CMK (cell line): ENCODE measurements around the gene FAM209B.
"Not testable (repeated sequence)": the region's sequence is repeated elsewhere in the genome, so short reads cannot be mapped to it uniquely, and the experiment has no call there.

Experiments
- DNase-seq: peaks from one replicate; pipeline ENCODE4 v3.0.0-alpha.2; 2010; ENCODE audit warnings: low read depth

The FAM209B gene, protein sequence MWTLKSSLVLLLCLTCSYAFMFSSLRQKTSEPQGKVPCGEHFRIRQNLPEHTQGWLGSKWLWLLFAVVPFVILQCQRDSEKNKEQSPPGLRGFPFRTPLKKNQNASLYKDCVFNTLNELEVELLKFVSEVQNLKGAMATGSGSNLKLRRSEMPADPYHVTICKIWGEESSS

GRCh38 chr20:56532946-56533345 lies at the start of gene FAM209B:
TSS of gene FAM209B (plus strand) at chr20:56533246. CDS start at chr20:56533342, 96 bp downstream.
- DNase-seq = not testable (repeated sequence)

DNA sequence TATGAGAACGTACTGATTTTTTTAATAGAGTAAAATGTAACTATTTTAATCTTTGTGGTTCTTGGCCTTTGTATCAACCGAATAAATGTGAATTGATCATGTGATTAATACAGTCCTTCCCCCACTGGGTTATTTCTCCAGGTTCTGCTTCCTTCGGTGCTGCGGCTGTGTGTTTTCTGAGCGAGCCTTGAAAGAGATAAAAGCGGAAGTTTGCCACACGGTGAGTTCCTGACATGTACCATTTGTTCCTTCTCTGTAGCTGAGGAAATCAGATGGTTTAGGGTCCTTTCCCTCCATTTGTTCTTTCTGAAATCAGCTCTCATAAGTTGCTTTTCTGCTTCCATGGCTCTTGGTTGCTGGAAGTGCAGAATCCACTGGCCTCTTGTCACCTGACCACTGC lies 49.1 kb upstream of the FAM209B start:
- no peak for DNase-seq

DNA sequence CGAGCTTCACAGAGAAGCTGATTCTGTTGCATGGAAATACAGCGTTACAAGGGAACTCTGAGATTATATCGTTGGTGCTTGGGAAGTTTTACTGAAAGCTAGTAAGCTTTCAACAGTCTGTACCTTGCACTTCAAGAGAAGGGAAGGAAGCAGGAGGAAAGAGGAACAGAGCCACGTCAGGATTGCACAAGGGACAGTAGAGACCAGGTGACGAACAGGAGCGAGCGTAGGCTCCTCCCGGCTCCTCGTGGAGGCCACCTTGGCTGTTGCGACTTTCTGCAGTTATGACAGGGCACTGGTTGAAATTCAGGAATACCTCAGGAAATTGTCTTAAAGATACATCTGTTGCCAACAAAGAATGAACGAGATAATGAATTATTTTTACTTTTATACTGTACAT lies 45.8 kb upstream of the FAM209B start:
- DNase-seq = no peak

GRCh38 chr20:56488566-56488965 lies 44.5 kb upstream of the FAM209B start:
- no peak for DNase-seq

DNA sequence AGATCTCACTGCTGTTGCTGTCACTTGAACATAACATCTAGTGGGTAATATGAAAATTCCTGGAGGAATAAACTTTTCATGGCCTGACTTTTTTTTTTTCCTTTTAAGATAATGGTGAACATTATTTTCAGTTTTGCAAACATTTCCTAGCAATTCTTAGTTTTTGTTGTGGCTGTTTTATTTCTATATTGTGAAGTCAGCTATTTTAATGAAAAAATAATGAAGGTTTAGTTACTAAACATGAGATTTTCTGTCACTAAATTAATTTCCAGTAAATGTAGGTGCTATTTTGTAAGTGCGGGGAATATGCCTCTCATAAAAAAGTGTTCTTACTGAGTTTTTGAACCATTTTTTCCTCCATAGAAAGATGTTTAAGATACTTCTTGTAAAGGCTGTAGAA lies 31.9 kb upstream of the FAM209B start:
- no peak for DNase-seq

DNA sequence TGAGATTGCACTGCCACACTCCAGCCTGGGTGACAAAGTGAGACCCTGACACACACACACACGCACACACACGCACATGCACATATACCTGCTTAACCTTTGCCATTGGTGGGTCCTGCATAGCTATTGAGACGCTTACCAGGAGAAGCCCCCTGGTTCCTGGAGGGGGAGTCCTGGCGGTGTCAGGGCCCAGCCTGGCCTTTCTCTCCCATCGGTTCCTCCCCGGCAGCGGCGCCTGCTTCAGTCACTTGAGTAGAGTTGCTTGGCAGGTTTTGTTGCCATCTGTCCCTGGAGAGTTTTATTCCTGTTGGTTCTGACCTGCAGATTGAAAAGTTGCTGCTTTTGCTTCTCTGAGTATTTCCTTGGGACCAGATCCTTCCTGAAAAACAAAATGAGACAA lies 29.1 kb upstream of the FAM209B start:
- DNase-seq = no peak

GRCh38 chr20:56504373-56505005 lies 28.6 kb upstream of the FAM209B start:
- no peak for DNase-seq

GRCh38 chr20:56506103-56506502 lies 26.9 kb upstream of the FAM209B start:
- no peak for DNase-seq

- no peak for DNase-seq
Measured at GRCh38 chr20:56511926-56512325, 21.1 kb upstream of the FAM209B start.

DNA sequence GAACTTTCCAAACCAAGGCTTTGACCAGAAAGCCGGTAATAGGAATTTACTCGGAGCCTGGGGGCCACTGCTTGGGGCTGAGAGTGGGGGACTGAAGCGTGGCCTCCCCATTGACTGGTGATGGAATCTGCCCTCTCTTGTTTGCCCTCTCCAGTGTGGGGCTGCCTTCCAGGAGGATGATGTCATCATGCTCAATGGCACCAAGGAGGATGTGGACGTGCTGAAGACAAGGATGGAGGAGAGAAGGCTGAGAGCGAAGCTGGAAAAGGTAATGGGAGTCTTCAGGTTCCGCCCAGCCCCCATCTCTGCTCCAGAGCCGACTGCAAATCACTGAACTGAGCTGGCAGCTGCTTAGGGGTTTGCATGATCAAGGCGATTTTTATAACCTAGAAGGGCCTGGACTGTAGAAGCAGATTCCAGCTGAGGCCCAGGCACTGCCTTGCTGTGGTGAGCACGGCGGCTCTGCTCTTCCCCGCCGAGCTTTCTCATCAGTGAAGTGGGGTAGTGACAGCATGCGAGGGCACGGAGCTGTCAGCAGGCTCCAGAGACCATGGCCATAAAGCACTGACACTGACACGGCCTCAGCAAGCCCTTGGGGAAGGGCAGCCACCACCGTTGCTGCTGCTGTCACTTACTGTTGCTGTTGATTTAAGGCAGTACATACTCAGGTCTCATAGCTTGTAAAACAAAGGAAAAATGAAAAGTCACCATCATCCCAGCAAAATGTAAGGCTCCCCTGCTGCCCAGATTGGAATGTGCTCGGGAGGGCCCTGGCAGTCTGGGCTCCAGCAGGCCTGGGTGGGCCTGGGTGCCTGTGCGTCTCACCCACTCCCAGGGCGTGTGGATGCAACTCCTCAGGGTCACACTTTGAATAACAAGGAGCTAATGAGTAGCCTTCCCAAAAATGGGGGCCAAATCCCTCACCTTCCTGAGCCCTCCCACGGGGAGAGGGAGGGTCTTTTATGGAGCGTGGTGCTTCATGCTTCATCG lies 19.6 kb upstream of the FAM209B start:
- no peak for DNase-seq

DNA sequence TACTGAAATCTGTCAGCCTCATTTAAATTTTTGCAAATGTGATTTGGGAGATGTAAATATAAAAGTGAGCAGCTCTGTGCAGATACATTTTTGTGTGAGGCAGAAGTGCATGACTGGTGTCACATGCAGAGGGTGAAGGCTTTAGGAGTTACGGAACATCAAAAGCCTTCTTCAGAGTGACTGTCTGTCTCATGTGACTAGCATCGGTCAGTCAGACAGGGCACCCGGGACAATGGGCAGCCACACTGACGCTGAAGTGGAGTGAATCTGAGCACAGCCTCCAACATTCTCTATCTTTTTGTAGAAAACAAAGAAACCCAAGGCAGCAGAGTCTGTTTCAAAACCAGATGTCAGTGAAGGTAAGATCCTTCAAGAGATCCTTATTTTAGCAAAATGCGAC lies 16.4 kb upstream of the FAM209B start:
- no peak for DNase-seq

- DNase-seq = no peak
Measured at GRCh38 chr20:56517211-56517610, 15.8 kb upstream of the FAM209B start.

DNA sequence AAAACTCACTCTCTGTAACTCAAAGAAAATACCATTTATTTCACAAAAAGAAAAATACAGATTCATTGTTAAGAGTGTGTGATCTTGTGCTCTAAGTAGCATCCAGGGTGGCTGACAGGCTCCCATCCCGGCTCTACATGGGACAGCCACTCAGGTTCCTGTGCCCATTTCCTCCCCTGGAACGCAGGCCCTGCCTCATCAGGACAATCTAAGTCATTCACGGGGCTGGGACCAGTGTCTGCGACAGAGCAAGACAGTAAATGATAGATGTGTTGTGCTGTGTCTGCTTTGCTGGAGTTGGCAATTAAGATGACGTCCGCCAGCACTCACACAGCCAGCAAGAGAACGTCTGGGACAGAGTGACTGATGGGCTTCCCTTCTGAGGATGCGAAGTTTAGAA lies 15.4 kb upstream of the FAM209B start:
- DNase-seq = no peak

GRCh38 chr20:56518126-56518525 lies 14.9 kb upstream of the FAM209B start:
- no peak for DNase-seq

- no peak for DNase-seq
Measured at GRCh38 chr20:56518721-56519398, 14.2 kb upstream of the FAM209B start.

DNA sequence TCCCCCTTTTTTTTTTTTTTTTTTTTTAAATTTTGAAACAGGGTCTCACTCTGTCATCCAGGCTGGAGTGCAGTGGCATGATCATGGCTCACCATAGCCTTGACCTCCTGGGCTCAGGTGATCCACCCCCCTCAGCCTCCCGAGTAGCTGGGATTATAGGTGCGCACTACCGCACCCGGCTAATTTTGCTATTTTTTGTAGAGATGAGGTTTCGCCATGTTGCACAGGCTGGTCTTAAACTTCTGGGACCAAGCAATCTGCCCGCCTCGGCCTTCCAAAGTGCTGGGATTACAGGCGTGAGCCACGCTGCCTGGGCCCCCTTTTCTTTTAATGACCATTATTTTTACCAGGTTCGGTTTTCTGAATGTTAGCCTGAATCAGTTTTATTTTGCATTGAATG lies 13.5 kb upstream of the FAM209B start:
- DNase-seq = no peak

GRCh38 chr20:56520180-56520579 lies 12.9 kb upstream of the FAM209B start:
- DNase-seq = no peak

- DNase-seq = not testable (repeated sequence)
Measured at GRCh38 chr20:56520746-56521354, 12.2 kb upstream of the FAM209B start.

- DNase-seq = no peak
Measured at GRCh38 chr20:56522311-56522710, 10.7 kb upstream of the FAM209B start.

GRCh38 chr20:56524444-56524843 lies 8.6 kb upstream of the FAM209B start, which contains the start of gene FAM209A:
TSS of gene FAM209A (plus strand) at chr20:56524744. CDS start at chr20:56524809, 65 bp downstream.
- not testable (repeated sequence) for DNase-seq

DNA sequence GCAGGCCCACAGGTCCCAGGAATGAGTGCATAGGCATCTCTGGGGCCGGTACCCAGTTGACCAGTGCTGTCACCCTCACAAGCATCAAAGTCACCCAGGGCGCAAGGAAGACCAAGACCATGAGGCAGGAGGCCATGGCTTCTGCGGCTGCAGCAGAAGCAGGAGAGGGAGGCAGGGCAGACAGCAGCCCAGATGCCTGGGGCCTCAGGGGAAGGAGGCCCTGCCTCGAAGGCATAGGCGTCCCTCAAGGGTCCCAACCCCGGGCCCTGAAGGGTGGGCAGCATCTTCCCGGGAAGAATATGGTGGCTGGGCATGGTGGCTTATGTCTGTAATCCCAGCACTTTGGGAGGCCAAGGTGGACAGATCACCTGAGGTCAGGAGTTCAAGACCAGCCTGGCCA lies 5.5 kb upstream of the FAM209B start:
- DNase-seq = no peak

DNA sequence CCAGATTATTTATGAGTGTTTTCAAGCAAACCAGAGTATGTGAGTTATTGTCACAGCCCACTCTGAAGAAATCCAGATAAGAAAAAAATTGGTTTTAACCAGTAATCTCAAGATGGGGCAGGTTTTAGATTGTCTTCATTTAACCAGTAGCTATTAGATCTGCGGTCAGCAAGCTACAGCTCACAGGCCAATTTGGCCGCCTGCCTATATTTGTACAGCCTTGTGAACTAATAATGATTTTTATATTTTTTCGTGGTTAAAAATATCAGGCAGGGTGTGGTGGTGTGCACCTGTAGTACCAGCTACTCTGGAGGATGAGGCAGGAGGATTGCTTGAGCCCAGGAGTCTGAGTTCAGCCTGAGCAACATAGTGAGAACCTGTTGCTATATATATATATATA lies 5.0 kb downstream of the FAM209B start:
- no peak for DNase-seq
